K562 (cell line): Measurements from ENCODE around the gene TBC1D7. TPM values are rescaled to one million over a fixed set of nuclear protein-coding genes. Genes with fewer than 3 reads are reported as not detected.

Experiments
- ATAC-seq: fragments of 200-7000 bp; cut with Tn5 transposase; 3 replicates; pipeline ENCODE4 v1.9.1; 2020; ENCODE audit warnings: moderate library complexity
- BruUV-seq: library from RNA; stranded (reverse); fragments of 400-500 nt; replicated peaks from 2 replicates; lab custom pipeline; 2021; lab: Mats Ljungman, UMichigan
- CTCF ChIA-PET: fragments of 300-600 bp; formaldehyde crosslinking; extraction: SDS; loops from one replicate; lab custom pipeline; 2021; ENCODE audit warnings: low intra/inter-chr PET ratio; lab: Yijun Ruan, JAX
- POLR2A ChIA-PET: fragments of 300-600, 350-650 bp; sonication (Branson Sonifier 250); formaldehyde crosslinking; extraction: SDS; loops from one replicate; lab custom pipeline; 2021; ENCODE audit warnings: antibody characterized with exemption, inconsistent platforms; lab: Yijun Ruan, JAX
- DNase-seq, 4 experiments: peaks; one replicate each; pipeline versions ENCODE4 v3.0.0 to v3.0.0-alpha.2; 2011 to 2018; ENCODE audit warnings: low spot score in 3 of 4, mixed read lengths in 3 of 4; ENCODE audit errors: extremely low read depth in 1 of 4
- FAIRE-seq: peaks from 2 replicates; lab custom pipeline; 2011; peaks lifted over from hg19 to GRCh38; lab: Jason Lieb, UNC
- H2AFZ ChIP-seq: 2 replicates; pipeline ENCODE4 v1.6.0; 2011; ENCODE audit warnings: low read depth, low read length, control low read depth, inconsistent platforms
- H3K27ac ChIP-seq: fragments of 200-600 bp; 3 replicates; pipeline ENCODE4 v1.8.0; 2011; ENCODE audit warnings: low read depth, mild to moderate bottlenecking, control low read depth, inconsistent platforms, low read length, moderate library complexity, mixed read lengths; ENCODE audit errors: extremely low read depth
- H3K27me3 ChIP-seq, 2 experiments: fragments of 300-600 bp in 1 of 2; 2 replicates in 1 of 2; 3 replicates in 1 of 2; pipeline versions ENCODE4 v1.6.0 to v1.8.0; 2011; ENCODE audit warnings: inconsistent platforms in 2 of 2, low read length in 2 of 2, mild to moderate bottlenecking in 1 of 2, mixed read lengths in 1 of 2, moderate library complexity in 1 of 2; ENCODE audit not compliant: control insufficient read depth in 2 of 2, insufficient read depth in 2 of 2
- H3K36me3 ChIP-seq: fragments of 300-600 bp; 3 replicates; pipeline ENCODE4 v1.8.0; 2011; ENCODE audit warnings: mild to moderate bottlenecking, low read length, inconsistent platforms; ENCODE audit not compliant: control insufficient read depth, insufficient read depth
- H3K4me1 ChIP-seq, 2 experiments: fragments of 200-600 bp in 1 of 2; replicated peaks in 1 of 2; 2 replicates in 1 of 2; 3 replicates in 1 of 2; pipeline versions ENCODE4 v1.5.1 to v1.8.0; 2011; ENCODE audit warnings: inconsistent platforms in 2 of 2, low read length in 2 of 2, mild to moderate bottlenecking in 1 of 2, mixed read lengths in 1 of 2, moderate library complexity in 1 of 2; ENCODE audit not compliant: control insufficient read depth in 2 of 2, insufficient read depth in 2 of 2
- H3K4me2 ChIP-seq: 2 replicates; pipeline ENCODE4 v1.6.1; 2011; ENCODE audit warnings: low read length, control low read depth, inconsistent platforms, mixed read lengths; ENCODE audit not compliant: insufficient read depth
- H3K4me3 ChIP-seq: fragments of 200-600 bp; sonication (generic), shearing (Covaris generic); 2 replicates; pipeline ENCODE4 v1.5.1; 2016; ENCODE audit warnings: control low read depth, inconsistent platforms
- H3K79me2 ChIP-seq: fragments of 200-600 bp; 3 replicates; pipeline ENCODE4 v1.8.0; 2011; ENCODE audit warnings: low read length, inconsistent platforms; ENCODE audit not compliant: control insufficient read depth, insufficient read depth
- H3K9ac ChIP-seq, 2 experiments: 2 replicates each; pipeline versions ENCODE4 v1.6.0 to v1.6.1; 2011; ENCODE audit warnings: low read depth in 2 of 2, low read length in 2 of 2, control low read depth in 1 of 2, inconsistent platforms in 1 of 2, mild to moderate bottlenecking in 1 of 2, mixed read lengths in 1 of 2; ENCODE audit not compliant: insufficient read depth in 1 of 2
- H3K9me1 ChIP-seq: one replicate; pipeline ENCODE4 v1.6.0; 2011; ENCODE audit warnings: inconsistent platforms, mild to moderate bottlenecking, low read length, moderate library complexity; ENCODE audit not compliant: control insufficient read depth, insufficient read depth
- H3K9me3 ChIP-seq: replicated peaks from 2 replicates; pipeline ENCODE4 v1.5.1; 2011; ENCODE audit warnings: low read depth, low read length, inconsistent platforms; ENCODE audit not compliant: control insufficient read depth, insufficient read depth
- H4K20me1 ChIP-seq: replicated peaks from 2 replicates; pipeline ENCODE4 v1.6.1; 2011; ENCODE audit warnings: low read length, inconsistent platforms, mixed read lengths; ENCODE audit not compliant: control insufficient read depth, insufficient read depth
- CBX8 ChIP-seq: fragments of 200-600 bp; sonication (generic); IDR thresholded peaks from 2 replicates; pipeline ENCODE4 v1.6.1; 2012; ENCODE audit warnings: borderline replicate concordance, mixed run types, low read depth, mild to moderate bottlenecking, moderate library complexity, mixed read lengths, low read length, control low read depth, inconsistent platforms; ENCODE audit not compliant: poor library complexity, severe bottlenecking; ENCODE audit errors: extremely low read depth
- ESRRB ChIP-seq: fragments of 250-450 bp; sonication (Bioruptor Pico); IDR thresholded peaks from 2 replicates; pipeline ENCODE4 v1.5.0; 2020; ENCODE audit warnings: mild to moderate bottlenecking, moderate library complexity, borderline replicate concordance
- GABPB1 ChIP-seq: sonication (generic); formaldehyde crosslinking; IDR thresholded peaks from 2 replicates; pipeline ENCODE4 v1.8.0; 2022; ENCODE audit warnings: mild to moderate bottlenecking, missing genetic modification reagents
- GATAD2A ChIP-seq: fragments of 450-650 bp; IDR thresholded peaks from 2 replicates; pipeline ENCODE4 v1.6.1; 2017
- MTF1 ChIP-seq: fragments of 250-450 bp; sonication (Bioruptor Pico); IDR thresholded peaks from 2 replicates; pipeline ENCODE4 v1.9.0; 2021; ENCODE audit warnings: moderate library complexity, mild to moderate bottlenecking, inconsistent platforms, borderline replicate concordance
- NBN ChIP-seq: fragments of 450-650 bp; IDR thresholded peaks from 2 replicates; pipeline ENCODE4 v1.6.1; 2016; ENCODE audit warnings: low read depth, mild to moderate bottlenecking
- PTTG1 ChIP-seq: fragments of 450-650 bp; IDR thresholded peaks from 2 replicates; pipeline ENCODE4 v1.6.1; 2016; ENCODE audit warnings: low read depth, mild to moderate bottlenecking, missing genetic modification characterization, missing compliant biosample characterization
- ZEB2 ChIP-seq: fragments of 450-650 bp; IDR thresholded peaks from 2 replicates; pipeline ENCODE4 v1.6.1; 2016
- ZNF408 ChIP-seq: fragments of 250-450 bp; sonication (Bioruptor Pico); IDR thresholded peaks from 2 replicates; pipeline ENCODE4 v1.4.0; 2020; ENCODE audit warnings: low read depth, mild to moderate bottlenecking, moderate library complexity
- WGBS: fragments of 100-300 bp; shearing (Covaris generic); methylation state at CpG from one replicate; pipeline ENCODE4 v1.1.6; 2016; ENCODE audit warnings: low coverage, mixed read lengths; ENCODE audit not compliant: insufficient coverage; ENCODE audit errors: missing lambda C conversion rate; 5-methylcytosine and 5-hydroxymethylcytosine counted together
- in situ Hi-C: fragments of 300-500 bp; cut with MboI; formaldehyde crosslinking; loops from 4 replicates; pipeline ENCODE4 v1.15.0; 2018; ENCODE audit warnings: inconsistent platforms, mixed read lengths
- intact Hi-C: fragments of 100-400 bp; cut with micrococcal nuclease; formaldehyde crosslinking; loops from 2 replicates; pipeline ENCODE4 v1.14.2; 2022
- polyA plus RNA-seq, 8 experiments: library from polyadenylated mRNA; depleted of rRNA in 4 of 8; stranded (reverse) in 5 of 8; unstranded in 3 of 8; fragments of >200 nt; fragmentation: Nextera tagmentation in 2 of 8; fragmentation: Illumina TruSeq in 1 of 8; extraction: Ambion mirVana in 2 of 8; extraction: Trizol in 1 of 8; gene quantifications; 2 replicates each; pipeline versions ENCODE4 v1.2.1 to v1.2.3, GENCODE V29; 2011 to 2014; ENCODE audit warnings: inconsistent platforms in 1 of 8, missing spikeins in 1 of 8
- total RNA-seq, 7 experiments: library from RNA; depleted of rRNA in 6 of 7; stranded (reverse); fragments of >200 nt in 6 of 7; fragmentation: Illumina TruSeq in 2 of 7; extraction: Trizol in 2 of 7; gene quantifications; 2 replicates each; pipeline versions ENCODE4 v1.2.1 to v1.2.3, GENCODE V29; 2011 to 2021; ENCODE audit warnings: low replicate concordance in 1 of 7

The TBC1D7 gene
- total and polyA plus RNA-seq, 9 of the 15 experiments (the other 6 are each of a cell fraction or from before 2014, with no cell fraction given) = 49.4 to 107 (median 61.1) TPM

DNA sequence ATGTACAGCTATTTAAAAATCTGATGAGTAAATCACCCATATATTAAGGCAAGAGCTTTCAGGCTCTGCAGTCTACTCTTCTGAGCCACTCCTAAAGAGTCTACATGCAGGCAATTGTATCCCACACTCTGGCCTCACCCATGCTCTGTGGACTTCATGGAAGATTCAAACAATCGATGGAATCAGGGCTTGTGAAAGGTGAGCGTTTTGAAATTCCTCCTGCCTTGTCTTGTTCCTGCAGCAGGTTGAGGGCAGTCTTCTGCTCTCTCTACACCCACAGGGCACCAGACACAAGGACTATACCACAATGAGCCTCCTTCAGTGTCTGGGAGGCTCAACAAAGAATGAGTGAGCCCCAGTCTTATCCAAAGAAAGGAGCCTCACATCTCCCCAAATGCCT lies 51.1 kb downstream of the TBC1D7 start:
- ChIA-PET CTCF (no interaction called here), POLR2A (interaction anchor here (0.8 to 1.0 kb wide), 2 partner anchors 8 to 10 kb away, joined by 4 to 6 read pairs; no protein-coding TSS in a partner anchor)
- H3K4me2 ChIP-seq = no peak overlapping the region
- peaks cover 22 to 25% of the 10 kb centered on the region in 2 experiments for H3K4me1 ChIP-seq
- no peak overlapping the region for H3K9ac ChIP-seq
- BruUV-seq = no TSS peak
- DNase-seq (no peak), ATAC-seq (no peak), FAIRE-seq (no peak)
- H3K36me3 ChIP-seq = peaks cover 58% of the 10 kb centered on the region
- H3K9me3 ChIP-seq = no peaks in the 10 kb centered on the region
- no peak overlapping the region for H3K4me3 ChIP-seq
- no peak overlapping the region for H3K27ac ChIP-seq
- intact Hi-C loops (no loop called here), in situ Hi-C loops (no loop called here)
- H3K27me3 ChIP-seq = no peaks in the 10 kb centered on the region
- peaks cover 3% of the 10 kb centered on the region for H3K9me1 ChIP-seq
- 92% methylated on average over 2 of the region's 2 CpGs for WGBS
- no peak overlapping the region for H2AFZ ChIP-seq
- peaks cover 48% of the 10 kb centered on the region for H3K79me2 ChIP-seq
- no peak for TF ChIP-seq ZNF408 (CRISPR knock-in tag)
- H4K20me1 ChIP-seq = no peaks in the 10 kb centered on the region

- ChIA-PET CTCF (no interaction called here), POLR2A (interaction anchor here (0.9 to 2.5 kb wide), 6 partner anchors 12 to 349 kb away, joined by 3 to 29 read pairs (median 4); no protein-coding TSS in a partner anchor)
- no peaks in the 10 kb centered on the region for H4K20me1 ChIP-seq
- peaks cover 55% of the 10 kb centered on the region for H3K79me2 ChIP-seq
- peak; percentile 35 to 59 (median 42) for DNase-seq
- peak; percentile 15 for FAIRE-seq
- H3K9ac ChIP-seq = peak overlapping the region; percentile 86 to 87
- 14% methylated on average over 8 of the region's 8 CpGs for WGBS
- peak overlapping the region; percentile 81 for H2AFZ ChIP-seq
- peaks cover 22 to 32% of the 10 kb centered on the region in 2 experiments for H3K4me1 ChIP-seq
- no TSS peak for BruUV-seq
- intact Hi-C loops = loop anchor here (2.0 kb wide), 1 partner anchor 81 kb away; no protein-coding TSS in a partner anchor
- H3K4me2 ChIP-seq = peak overlapping the region; percentile 89
- H3K4me3 ChIP-seq = peak overlapping the region; percentile 19
- peak overlapping the region; percentile 92 for H3K27ac ChIP-seq
- peaks cover 3% of the 10 kb centered on the region for H3K9me1 ChIP-seq
- H3K36me3 ChIP-seq = peaks cover 48% of the 10 kb centered on the region
- in situ Hi-C loops = no loop called here
- ATAC-seq = peak; percentile 31
- H3K27me3 ChIP-seq = no peaks in the 10 kb centered on the region
- no peaks in the 10 kb centered on the region for H3K9me3 ChIP-seq
- no peak for TF ChIP-seq CBX8
- no peak for TF ChIP-seq GABPB1 (CRISPR knock-in tag)
- 0 out of 2 replicates have a peak, but pooled peaks have one; percentile 34 for TF ChIP-seq PTTG1 (tag)
- TF ChIP-seq ZEB2 = no peak
- TF ChIP-seq NBN = no peak
- TF ChIP-seq ESRRB (CRISPR knock-in tag) = no peak
- TF ChIP-seq MTF1 (CRISPR knock-in tag) = no peak
- no peak for TF ChIP-seq GATAD2A
Observed at GRCh38 chr6:13275435-13275989, 52.8 kb downstream of the TBC1D7 start.
